PC-9 (cell line): ENCODE data around the gene GALNT11.

Experiments used
- CTCF ChIP-seq: fragments of 200-600 bp; sonication (generic); conservative IDR thresholded peaks from 2 replicates; pipeline ENCODE4 v1.6.1; 2017; ENCODE audit warnings: mixed run types, antibody characterized with exemption, mild to moderate bottlenecking, moderate library complexity
- EZH2 ChIP-seq: fragments of 200-600 bp; sonication (generic); IDR thresholded peaks from 2 replicates; pipeline ENCODE4 v1.8.0; 2017; ENCODE audit warnings: antibody characterized with exemption, low read depth

GRCh38 chr7:152054367-152055230 is 29.1 kb downstream of the GALNT11 start:
- TF ChIP-seq CTCF (no peak), EZH2 (no peak)
